AG09309 (cell line): Measurements from ENCODE around the gene SRRM5.
"Not testable (repeated sequence)": the region's sequence is repeated elsewhere in the genome, so short reads cannot be mapped to it uniquely, and the experiment has no call there.

Experiments
- DNase-seq: peaks from one replicate; pipeline ENCODE4 v3.0.0-alpha.2; 2010; ENCODE audit warnings: low read depth
- H3K4me3 ChIP-seq: 2 replicates; pipeline ENCODE4 v1.5.1; 2011; ENCODE audit warnings: mild to moderate bottlenecking, low read depth, low read length, moderate library complexity; ENCODE audit not compliant: control insufficient read depth
- TF ChIP-seq, protein P1 (sequence below): IDR thresholded peaks from 2 replicates; pipeline ENCODE4 v1.5.1; 2011; ENCODE audit warnings: mild to moderate bottlenecking, low read depth, low read length, inconsistent platforms; ENCODE audit not compliant: insufficient read depth, control insufficient read depth; ENCODE audit errors: missing control alignments

The SRRM5 gene

GRCh38 chr19:43631491-43631890, 19.6 kb downstream of the SRRM5 start:
- TF ChIP-seq, protein P1, sequence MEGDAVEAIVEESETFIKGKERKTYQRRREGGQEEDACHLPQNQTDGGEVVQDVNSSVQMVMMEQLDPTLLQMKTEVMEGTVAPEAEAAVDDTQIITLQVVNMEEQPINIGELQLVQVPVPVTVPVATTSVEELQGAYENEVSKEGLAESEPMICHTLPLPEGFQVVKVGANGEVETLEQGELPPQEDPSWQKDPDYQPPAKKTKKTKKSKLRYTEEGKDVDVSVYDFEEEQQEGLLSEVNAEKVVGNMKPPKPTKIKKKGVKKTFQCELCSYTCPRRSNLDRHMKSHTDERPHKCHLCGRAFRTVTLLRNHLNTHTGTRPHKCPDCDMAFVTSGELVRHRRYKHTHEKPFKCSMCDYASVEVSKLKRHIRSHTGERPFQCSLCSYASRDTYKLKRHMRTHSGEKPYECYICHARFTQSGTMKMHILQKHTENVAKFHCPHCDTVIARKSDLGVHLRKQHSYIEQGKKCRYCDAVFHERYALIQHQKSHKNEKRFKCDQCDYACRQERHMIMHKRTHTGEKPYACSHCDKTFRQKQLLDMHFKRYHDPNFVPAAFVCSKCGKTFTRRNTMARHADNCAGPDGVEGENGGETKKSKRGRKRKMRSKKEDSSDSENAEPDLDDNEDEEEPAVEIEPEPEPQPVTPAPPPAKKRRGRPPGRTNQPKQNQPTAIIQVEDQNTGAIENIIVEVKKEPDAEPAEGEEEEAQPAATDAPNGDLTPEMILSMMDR = no peak
- H3K4me3 ChIP-seq = no peak overlapping the region
- no peak for DNase-seq

- DNase-seq = no peak
- no peak overlapping the region for H3K4me3 ChIP-seq
- TF ChIP-seq, protein P1 = no peak
Measured at GRCh38 chr19:43633520-43633919, 21.6 kb downstream of the SRRM5 start.

- DNase-seq = no peak
- TF ChIP-seq, protein P1 = no peak
- no peak overlapping the region for H3K4me3 ChIP-seq
Measured at GRCh38 chr19:43634068-43634467, 22.2 kb downstream of the SRRM5 start.

- DNase-seq = no peak
- TF ChIP-seq, protein P1 = no peak
- no peak overlapping the region for H3K4me3 ChIP-seq
Measured at GRCh38 chr19:43634506-43634871, 22.6 kb downstream of the SRRM5 start.

- H3K4me3 ChIP-seq = no peak overlapping the region
- DNase-seq = no peak
- TF ChIP-seq, protein P1 = no peak
Measured at GRCh38 chr19:43634872-43635560, 23.1 kb downstream of the SRRM5 start.

- not testable (repeated sequence) for DNase-seq, H3K4me3 ChIP-seq
Measured at GRCh38 chr19:43635561-43635940, 23.7 kb downstream of the SRRM5 start.

GRCh38 chr19:43636121-43636683, 24.3 kb downstream of the SRRM5 start:
- TF ChIP-seq, protein P1 = no peak
- no peak overlapping the region for H3K4me3 ChIP-seq
- no peak for DNase-seq
